ENCODE results near the gene KRT78.

The KRT78 gene

GRCh38 chr12:52839436-52840105 is 9.2 kb downstream of the KRT78 start:
- DNase-seq (ENCODE audit: low spot score): no peak

GRCh38 chr12:52838609-52839435 is 10.0 kb downstream of the KRT78 start:
- DNase-seq (ENCODE audit: low spot score): no peak

- no peak for DNase-seq (ENCODE audit: low spot score)
These were observed 10.8 kb downstream of the KRT78 start for GRCh38 chr12:52837781-52838608.

- no peak for DNase-seq (ENCODE audit: low spot score)
These were observed 11.4 kb downstream of the KRT78 start for GRCh38 chr12:52837413-52837741.

- DNase-seq (ENCODE audit: low spot score): no peak
These were observed 12.0 kb downstream of the KRT78 start for GRCh38 chr12:52836491-52837412.

- no peak for DNase-seq (ENCODE audit: low spot score)
These were observed 12.7 kb downstream of the KRT78 start for GRCh38 chr12:52836042-52836466.

- DNase-seq (ENCODE audit: low spot score): no peak
These were observed 13.3 kb downstream of the KRT78 start for GRCh38 chr12:52835271-52836041.

- no peak for DNase-seq (ENCODE audit: low spot score)
These were observed 14.1 kb downstream of the KRT78 start for GRCh38 chr12:52834727-52835001.

GRCh38 chr12:52833922-52834726 is 14.7 kb downstream of the KRT78 start, which contains the start of gene KRT79:
Gene KRT79 (minus strand): TSS chr12:52834311. CDS start chr12:52834260, 51 bp downstream.
- DNase-seq (ENCODE audit: low spot score): no peak

GRCh38 chr12:52832985-52833905 is 15.5 kb downstream of the KRT78 start:
- no peak for DNase-seq (ENCODE audit: low spot score)

GRCh38 chr12:52832451-52832850 is 16.3 kb downstream of the KRT78 start:
- no peak for DNase-seq (ENCODE audit: low spot score)

- no peak for DNase-seq (ENCODE audit: low spot score)
These were observed 17.5 kb downstream of the KRT78 start for GRCh38 chr12:52831251-52831650.

- DNase-seq (ENCODE audit: low spot score): no peak
These were observed 18.6 kb downstream of the KRT78 start for GRCh38 chr12:52829986-52830770.

- no peak for DNase-seq (ENCODE audit: low spot score)
These were observed 20.2 kb downstream of the KRT78 start for GRCh38 chr12:52828591-52829021.

GRCh38 chr12:52828156-52828555 is 20.6 kb downstream of the KRT78 start:
- no peak for DNase-seq (ENCODE audit: low spot score)

GRCh38 chr12:52827499-52828090 is 21.2 kb downstream of the KRT78 start:
- no peak for DNase-seq (ENCODE audit: low spot score)

GRCh38 chr12:52826611-52827498 is 21.9 kb downstream of the KRT78 start:
- no peak for DNase-seq (ENCODE audit: low spot score)

All from D341Med (cell line).